T47D (cell line): ENCODE data around the gene SRXN1.
A peak's percentile ranks its signal among the peaks of the same experiment; 100 is the strongest.
"Not testable (repeated sequence)": the region's sequence is repeated elsewhere in the genome, so short reads cannot be mapped to it uniquely, and the experiment has no call there.

Source experiments
- DNase-seq, 2 experiments: peaks; one replicate each; pipeline versions ENCODE4 v3.0.0 to v3.0.0-alpha.2; 2011 to 2012; ENCODE audit warnings: low read depth in 1 of 2, low spot score in 1 of 2
- JUND ChIP-seq: IDR thresholded peaks from 2 replicates; pipeline ENCODE4 v1.6.1; 2012; ENCODE audit warnings: low read depth
- in situ Hi-C: cut with HindIII; loops from 2 replicates; pipeline ENCODE4 v1.10.0; 2016; ENCODE audit warnings: low sequenced_read_pairs, low pct_unique_long_range_greater_than_20kb

SRXN1 gene

DNA sequence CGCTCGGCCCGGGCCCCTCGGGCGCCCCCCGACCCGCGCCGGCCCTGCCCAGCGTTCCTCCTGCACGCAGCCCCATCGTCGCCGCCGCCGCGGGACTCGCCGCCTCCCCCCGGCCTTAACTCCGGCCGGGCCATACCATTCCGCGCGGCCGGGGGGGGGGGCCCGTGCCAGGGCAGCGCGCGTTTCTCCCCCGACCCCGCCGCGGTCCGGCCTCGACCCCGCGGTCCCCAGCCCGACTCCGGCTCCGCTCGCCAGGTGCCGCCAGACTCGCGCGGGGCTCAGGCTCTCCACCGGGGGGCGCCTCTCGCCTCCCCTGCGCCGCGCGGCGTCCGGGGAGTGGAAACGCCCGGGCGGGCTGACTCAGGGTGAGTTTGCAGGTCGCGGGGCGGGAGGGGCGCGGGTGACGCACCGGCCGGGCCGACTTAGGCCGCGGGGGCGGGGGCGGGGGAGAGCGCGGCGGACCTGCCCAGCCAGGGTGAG is at the start of gene SRXN1:
Gene SRXN1, minus strand, starts transcription at position 91 of the 480 bp plus-strand sequence. Its CDS starts 15 bp downstream, at position 76.
- TF ChIP-seq JUND = no peak
- peak; percentile 94 to 96 for DNase-seq

DNA sequence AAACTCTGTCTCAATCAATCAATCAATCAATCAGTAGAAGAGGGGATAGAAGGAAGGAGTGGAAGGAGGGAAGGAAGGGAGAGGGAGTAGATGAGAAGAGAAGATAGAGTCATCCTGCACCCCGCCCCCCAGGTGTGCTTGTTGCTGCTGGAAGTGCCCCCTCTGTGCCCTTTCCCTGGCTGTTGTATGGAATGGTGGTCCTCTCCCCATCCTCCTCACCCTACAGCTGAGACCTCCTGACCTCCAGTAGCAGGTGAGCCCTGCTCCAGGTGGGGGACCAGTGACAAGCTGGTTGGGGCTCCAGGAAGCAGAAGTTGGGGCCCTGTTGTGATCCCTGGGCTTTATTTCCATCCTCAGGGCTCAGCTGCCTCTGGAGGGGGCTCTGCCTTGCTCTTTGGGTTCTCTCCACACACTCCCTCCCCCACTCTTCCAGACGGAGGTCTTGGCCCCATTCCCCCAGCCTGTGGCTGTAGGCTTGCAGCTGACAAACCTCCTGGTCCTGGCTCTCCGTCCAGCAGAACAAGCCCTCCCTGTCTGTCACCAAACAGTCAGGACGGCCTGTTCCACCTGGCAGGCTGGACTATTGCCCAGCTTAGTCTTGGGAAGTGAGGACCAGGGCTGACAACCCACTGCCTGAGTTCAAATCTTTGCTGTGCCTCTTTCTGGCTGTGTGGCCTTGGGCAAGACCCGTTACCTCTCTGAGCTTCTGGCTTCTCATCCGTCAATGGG is 48.6 kb upstream of the SRXN1 start:
- DNase-seq = peak in 1 of 2 experiments; percentile 70
- in situ Hi-C loops = no loop called here

More for the DNA sequence above, at the start of gene SRXN1:
- in situ Hi-C loops = no loop called here

GRCh38 chr20:699811-700338 is 46.9 kb upstream of the SRXN1 start:
- no peak for TF ChIP-seq JUND
- no peak for DNase-seq
- in situ Hi-C loops = no loop called here

More for the DNA sequence above, 48.6 kb upstream of the SRXN1 start:
- no peak for TF ChIP-seq JUND

GRCh38 chr20:699342-699741 is 46.3 kb upstream of the SRXN1 start:
- TF ChIP-seq JUND = no peak

GRCh38 chr20:698276-698675 is 45.3 kb upstream of the SRXN1 start:
- no peak for TF ChIP-seq JUND
- DNase-seq = no peak
- in situ Hi-C loops = no loop called here

More at GRCh38 chr20:699342-699741, 46.3 kb upstream of the SRXN1 start:
- in situ Hi-C loops = no loop called here
- DNase-seq = no peak

GRCh38 chr20:697826-698225 is 44.8 kb upstream of the SRXN1 start:
- DNase-seq = no peak
- no peak for TF ChIP-seq JUND
- in situ Hi-C loops = no loop called here

GRCh38 chr20:695165-695866 is 42.3 kb upstream of the SRXN1 start:
- TF ChIP-seq JUND = no peak
- DNase-seq = no peak
- in situ Hi-C loops = no loop called here

GRCh38 chr20:694496-694895 is 41.5 kb upstream of the SRXN1 start:
- TF ChIP-seq JUND = no peak
- DNase-seq = no peak
- in situ Hi-C loops = no loop called here

DNA sequence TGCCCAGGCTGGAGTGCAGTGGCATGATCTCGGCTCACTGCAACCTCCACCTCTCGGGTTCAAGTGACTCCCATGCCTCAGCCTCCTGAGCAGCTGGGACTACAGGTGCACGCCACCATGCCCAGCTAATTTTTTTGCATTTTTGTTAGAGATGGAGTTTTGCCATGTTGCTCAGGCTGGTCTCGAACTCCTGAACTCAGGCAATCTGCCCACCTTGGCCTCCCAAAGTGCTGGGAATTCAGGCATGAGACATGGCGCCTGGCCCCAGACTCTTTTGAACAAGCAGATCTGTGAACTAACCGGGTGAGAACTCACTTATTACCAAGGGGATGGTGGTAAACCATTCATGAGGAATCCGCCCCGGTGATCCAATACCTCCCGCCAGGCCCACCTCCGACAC is 40.8 kb upstream of the SRXN1 start:
- in situ Hi-C loops, DNase-seq: not testable (repeated sequence)

DNA sequence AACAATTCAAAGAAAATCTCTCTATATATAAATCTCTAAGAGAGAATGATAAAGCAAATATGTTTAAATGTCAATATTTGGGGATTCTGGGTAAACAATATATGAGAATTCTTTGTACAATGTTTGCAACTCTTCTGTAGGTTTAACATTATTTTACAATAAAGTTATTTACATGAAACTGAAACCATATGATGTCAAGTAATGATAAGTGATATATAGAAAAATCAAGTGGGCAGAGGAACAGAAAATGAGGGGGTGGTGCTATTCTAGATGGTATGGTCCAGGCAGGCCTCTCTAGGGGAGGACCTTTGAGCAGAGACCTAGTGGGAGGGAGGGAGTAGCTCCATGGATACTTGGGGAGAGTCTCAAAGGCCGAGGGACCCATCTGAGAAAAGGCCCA is 39.0 kb upstream of the SRXN1 start:
- DNase-seq = no peak
- no peak for TF ChIP-seq JUND
- in situ Hi-C loops = no loop called here

DNA sequence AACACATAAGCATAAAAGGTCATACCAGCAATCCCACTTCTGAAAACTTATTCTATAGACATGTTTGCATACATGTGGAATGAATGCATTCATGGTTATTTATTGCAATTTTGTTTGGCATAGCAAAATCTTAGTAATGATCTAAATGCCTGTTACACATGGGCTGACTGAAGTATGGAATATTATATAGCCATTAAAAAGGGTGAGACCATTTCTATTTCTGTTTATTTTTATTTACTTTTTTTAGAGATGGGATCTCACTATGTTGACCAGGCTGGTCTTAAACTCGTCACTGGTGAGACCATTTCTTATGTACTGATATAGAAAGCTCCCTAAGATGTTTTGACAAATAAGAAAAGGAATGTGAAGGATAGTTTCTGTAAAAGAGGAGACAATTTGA is 36.9 kb upstream of the SRXN1 start:
- in situ Hi-C loops = no loop called here
- no peak for DNase-seq
- TF ChIP-seq JUND = no peak

DNA sequence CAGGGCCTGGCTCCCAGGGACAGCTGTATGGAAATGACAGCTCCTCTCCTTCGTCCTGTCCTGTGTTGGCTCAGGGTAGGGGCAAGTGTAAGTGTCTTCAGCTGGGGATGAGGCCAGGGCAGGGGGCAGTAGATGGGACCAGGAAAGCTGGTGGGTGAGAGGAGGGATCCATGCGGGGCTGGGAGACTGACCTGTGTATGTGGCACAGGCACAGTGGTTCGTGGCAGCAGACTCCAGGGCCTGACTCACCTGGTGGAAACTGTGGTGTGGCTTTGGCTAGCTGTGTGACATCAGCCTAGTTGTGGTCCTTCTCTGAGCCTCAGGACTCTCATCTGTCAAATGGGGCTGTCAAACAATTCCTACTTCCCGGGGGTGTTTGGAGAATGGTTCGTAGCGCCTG is 36.3 kb upstream of the SRXN1 start:
- no peak for TF ChIP-seq JUND
- in situ Hi-C loops = no loop called here
- DNase-seq = no peak

GRCh38 chr20:688809-689212 is 35.8 kb upstream of the SRXN1 start:
- in situ Hi-C loops = no loop called here
- no peak for TF ChIP-seq JUND
- no peak for DNase-seq
